BLaER1 (cell line): Measurements from ENCODE around the gene DPM2.
A peak's percentile ranks its signal among the peaks of the same experiment; 100 is the strongest.

Source experiments
- H3K27ac ChIP-seq: shearing (Covaris generic); formaldehyde crosslinking; 2 replicates; pipeline ENCODE4 v1.8.1; 2022
- H3K27me3 ChIP-seq: shearing (Covaris generic); formaldehyde crosslinking; 2 replicates; pipeline ENCODE4 v1.8.1; 2022
- H3K36me3 ChIP-seq: shearing (Covaris generic); formaldehyde crosslinking; 2 replicates; pipeline ENCODE4 v1.8.1; 2022
- H3K4me1 ChIP-seq: shearing (Covaris generic); formaldehyde crosslinking; 2 replicates; pipeline ENCODE4 v1.8.1; 2022
- H3K4me2 ChIP-seq: shearing (Covaris generic); formaldehyde crosslinking; 2 replicates; pipeline ENCODE4 v1.8.1; 2022
- H3K4me3 ChIP-seq: shearing (Covaris generic); formaldehyde crosslinking; 2 replicates; pipeline ENCODE4 v1.8.1; 2022
- H3K9ac ChIP-seq: shearing (Covaris generic); formaldehyde crosslinking; 2 replicates; pipeline ENCODE4 v1.8.1; 2022
- H3K9me3 ChIP-seq: shearing (Covaris generic); formaldehyde crosslinking; 2 replicates; pipeline ENCODE4 v1.8.1; 2022
- H4K20me1 ChIP-seq: shearing (Covaris generic); formaldehyde crosslinking; 2 replicates; pipeline ENCODE4 v1.8.1; 2022
- Cebpa-rat ChIP-seq: shearing (Covaris generic); IDR thresholded peaks from 2 replicates; pipeline ENCODE4 v1.8.1; 2022

DPM2 gene

DNA sequence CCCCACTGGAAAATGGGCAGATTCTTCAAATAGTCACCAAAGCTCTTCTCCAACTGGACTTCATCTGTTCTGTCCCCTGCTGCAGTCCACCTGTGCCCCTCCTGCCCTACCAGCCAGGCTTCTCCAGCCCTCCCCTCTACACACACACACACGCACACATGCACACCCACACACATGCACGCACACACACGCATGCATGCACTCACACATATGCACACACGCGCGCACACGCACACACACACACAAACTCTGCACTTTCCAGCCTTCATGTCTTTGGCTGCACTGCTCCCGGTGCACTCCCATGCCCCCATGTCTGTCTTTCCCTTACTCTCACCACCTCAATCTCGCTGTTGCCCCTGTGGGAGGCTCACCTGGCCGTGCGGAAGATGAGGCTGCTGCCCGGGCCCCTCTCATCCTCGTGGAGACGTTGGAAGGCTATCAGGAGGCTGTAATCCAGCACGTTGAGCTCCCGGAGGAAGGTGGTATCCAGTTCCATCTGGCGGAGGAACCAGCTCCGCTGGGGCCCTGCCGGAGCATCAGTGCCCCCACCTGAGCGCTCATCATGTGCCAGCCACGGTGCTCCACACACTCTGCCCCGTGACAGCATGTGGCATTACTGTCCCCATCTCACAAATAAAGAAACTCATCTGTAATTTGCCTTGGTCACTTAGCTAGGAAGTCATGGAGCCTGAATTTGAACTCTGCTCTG, 12.8 kb downstream of the DPM2 start:
- Histone ChIP-seq H3K36me3 (no peaks in the 10 kb centered on the region), H3K9ac (no peak overlapping the region), H3K4me2 (no peak overlapping the region), H3K27me3 (peaks cover 77% of the 10 kb centered on the region), H3K4me1 (peaks cover 36% of the 10 kb centered on the region), H3K4me3 (no peak overlapping the region), H4K20me1 (peaks cover 76% of the 10 kb centered on the region), H3K9me3 (no peaks in the 10 kb centered on the region), H3K27ac (no peak overlapping the region)
- TF ChIP-seq Cebpa-rat, result no peak

- no peak overlapping the region for H3K4me2 ChIP-seq
- H3K27me3 ChIP-seq, result peaks cover 65% of the 10 kb centered on the region
- no peak overlapping the region for H3K27ac ChIP-seq
- TF ChIP-seq Cebpa-rat, result no peak
- no peak overlapping the region for H3K4me3 ChIP-seq
- H3K4me1 ChIP-seq, result peaks cover 43% of the 10 kb centered on the region
- H4K20me1 ChIP-seq, result peaks cover 65% of the 10 kb centered on the region
- H3K9ac ChIP-seq, result no peak overlapping the region
- H3K9me3 ChIP-seq, result no peaks in the 10 kb centered on the region
- no peaks in the 10 kb centered on the region for H3K36me3 ChIP-seq
Measured at GRCh38 chr9:127923771-127924170, 13.9 kb downstream of the DPM2 start.

GRCh38 chr9:127923046-127923445, 14.6 kb downstream of the DPM2 start:
- Histone ChIP-seq H3K4me1 (peaks cover 51% of the 10 kb centered on the region), H3K9ac (no peak overlapping the region), H3K4me3 (no peak overlapping the region), H4K20me1 (peaks cover 58% of the 10 kb centered on the region), H3K4me2 (no peak overlapping the region), H3K27me3 (peaks cover 58% of the 10 kb centered on the region), H3K36me3 (no peaks in the 10 kb centered on the region), H3K27ac (no peak overlapping the region), H3K9me3 (no peaks in the 10 kb centered on the region)
- TF ChIP-seq Cebpa-rat, result no peak

DNA sequence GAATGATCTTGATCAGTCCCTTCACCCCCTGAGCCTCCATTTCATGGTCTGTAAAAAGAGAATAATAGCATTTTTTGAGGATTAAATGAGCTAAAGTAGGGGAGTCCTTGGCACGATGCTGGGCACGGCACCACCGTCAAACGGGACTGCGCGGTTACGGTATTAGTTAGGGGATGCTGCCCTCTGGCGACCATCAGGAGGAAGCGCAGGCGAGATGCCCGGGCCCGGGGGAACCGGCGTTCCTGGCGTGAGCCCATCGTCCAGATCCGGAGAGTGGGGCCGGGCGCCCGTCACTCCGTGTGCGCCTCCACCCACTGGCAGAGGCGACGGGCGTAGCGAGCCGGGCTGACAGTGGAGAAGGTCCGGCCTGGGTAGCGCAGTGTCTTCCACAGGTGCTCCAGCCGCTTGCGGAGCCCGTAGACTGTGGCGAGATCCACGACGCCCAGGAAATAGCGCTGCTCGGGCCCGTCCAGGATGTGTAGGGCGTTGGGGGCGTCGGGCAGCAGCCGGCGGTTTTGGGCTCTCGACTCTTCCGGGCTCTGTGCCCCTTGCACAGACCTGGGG, 16.0 kb downstream of the DPM2 start:
- Histone ChIP-seq H3K4me2 (peak overlapping the region; percentile 91), H3K4me1 (peaks cover 54% of the 10 kb centered on the region), H3K27ac (no peak overlapping the region), H3K9ac (0 out of 2 replicates have a peak overlapping the region, but pooled peaks have one; percentile 49), H4K20me1 (peaks cover 48% of the 10 kb centered on the region), H3K36me3 (no peaks in the 10 kb centered on the region), H3K27me3 (peaks cover 44% of the 10 kb centered on the region), H3K4me3 (peak overlapping the region; percentile 52; the same call in 1 of the 2 replicates), H3K9me3 (no peaks in the 10 kb centered on the region)
- TF ChIP-seq Cebpa-rat, result no peak

DNA sequence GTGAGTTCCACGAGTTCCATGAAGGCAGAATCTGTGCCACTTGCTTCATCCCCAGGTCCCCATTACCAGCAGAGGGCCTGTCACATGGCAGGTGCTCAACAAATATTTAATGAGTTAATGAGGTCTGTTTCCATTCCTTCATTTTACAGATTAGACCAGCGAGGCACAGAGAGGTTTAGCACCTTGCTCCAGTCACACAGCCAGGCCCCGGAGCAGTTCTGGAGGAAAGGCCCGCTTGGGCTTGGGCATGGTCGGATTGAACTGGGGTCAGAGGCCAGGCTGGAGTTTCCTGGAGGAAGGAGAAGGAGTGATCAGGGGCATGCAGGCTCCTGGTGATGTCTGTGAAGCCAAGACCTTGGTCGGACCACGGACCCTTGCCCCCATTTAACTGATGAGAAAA, 16.9 kb downstream of the DPM2 start:
- H4K20me1 ChIP-seq, result peaks cover 39% of the 10 kb centered on the region
- H3K4me3 ChIP-seq, result no peak overlapping the region
- no peaks in the 10 kb centered on the region for H3K9me3 ChIP-seq
- peak overlapping the region; percentile 91 for H3K4me2 ChIP-seq
- H3K27me3 ChIP-seq, result peaks cover 36% of the 10 kb centered on the region
- H3K36me3 ChIP-seq, result no peaks in the 10 kb centered on the region
- H3K9ac ChIP-seq, result no peak overlapping the region
- TF ChIP-seq Cebpa-rat, result no peak
- H3K4me1 ChIP-seq, result peaks cover 51% of the 10 kb centered on the region
- peak overlapping the region; percentile 7; the same call in 1 of the 2 replicates for H3K27ac ChIP-seq

DNA sequence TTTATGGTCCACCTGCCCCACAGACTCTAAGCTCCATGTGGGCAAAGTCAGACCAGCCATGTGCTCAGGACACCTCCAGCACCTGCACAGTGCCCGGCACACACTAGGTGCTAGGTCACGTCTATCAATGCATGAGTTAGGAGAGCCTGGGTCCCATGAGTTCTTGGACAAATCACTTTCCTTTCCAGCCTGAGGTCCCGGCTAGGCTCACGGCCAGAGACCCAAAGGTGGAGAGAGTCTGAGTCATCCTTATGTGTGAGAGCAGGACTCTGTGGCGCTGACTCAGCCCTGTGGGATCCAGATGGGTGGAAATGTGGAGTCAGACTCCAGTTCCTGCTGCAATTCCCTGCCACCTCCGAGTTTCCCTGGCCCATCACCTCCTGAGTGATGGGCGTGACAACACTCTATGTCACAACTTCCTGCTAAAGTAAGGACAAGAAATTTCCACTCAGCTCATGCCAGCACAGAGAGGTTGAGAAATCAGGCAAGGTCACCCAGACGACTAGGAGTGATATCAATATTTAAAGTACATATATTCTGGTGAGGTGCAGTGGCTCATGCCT, 18.3 kb downstream of the DPM2 start:
- TF ChIP-seq Cebpa-rat, result no peak
- H3K9me3 ChIP-seq, result no peaks in the 10 kb centered on the region
- peaks cover 31% of the 10 kb centered on the region; the same call in 1 of the 2 replicates for H4K20me1 ChIP-seq
- H3K9ac ChIP-seq, result peak overlapping the region; percentile 12; the same call in 1 of the 2 replicates
- peak overlapping the region; percentile 82 for H3K27ac ChIP-seq
- peaks cover 8% of the 10 kb centered on the region for H3K36me3 ChIP-seq
- peaks cover 21% of the 10 kb centered on the region; the same call in 1 of the 2 replicates for H3K27me3 ChIP-seq
- H3K4me3 ChIP-seq, result no peak overlapping the region
- peak overlapping the region; percentile 84 for H3K4me2 ChIP-seq
- H3K4me1 ChIP-seq, result peaks cover 64% of the 10 kb centered on the region

DNA sequence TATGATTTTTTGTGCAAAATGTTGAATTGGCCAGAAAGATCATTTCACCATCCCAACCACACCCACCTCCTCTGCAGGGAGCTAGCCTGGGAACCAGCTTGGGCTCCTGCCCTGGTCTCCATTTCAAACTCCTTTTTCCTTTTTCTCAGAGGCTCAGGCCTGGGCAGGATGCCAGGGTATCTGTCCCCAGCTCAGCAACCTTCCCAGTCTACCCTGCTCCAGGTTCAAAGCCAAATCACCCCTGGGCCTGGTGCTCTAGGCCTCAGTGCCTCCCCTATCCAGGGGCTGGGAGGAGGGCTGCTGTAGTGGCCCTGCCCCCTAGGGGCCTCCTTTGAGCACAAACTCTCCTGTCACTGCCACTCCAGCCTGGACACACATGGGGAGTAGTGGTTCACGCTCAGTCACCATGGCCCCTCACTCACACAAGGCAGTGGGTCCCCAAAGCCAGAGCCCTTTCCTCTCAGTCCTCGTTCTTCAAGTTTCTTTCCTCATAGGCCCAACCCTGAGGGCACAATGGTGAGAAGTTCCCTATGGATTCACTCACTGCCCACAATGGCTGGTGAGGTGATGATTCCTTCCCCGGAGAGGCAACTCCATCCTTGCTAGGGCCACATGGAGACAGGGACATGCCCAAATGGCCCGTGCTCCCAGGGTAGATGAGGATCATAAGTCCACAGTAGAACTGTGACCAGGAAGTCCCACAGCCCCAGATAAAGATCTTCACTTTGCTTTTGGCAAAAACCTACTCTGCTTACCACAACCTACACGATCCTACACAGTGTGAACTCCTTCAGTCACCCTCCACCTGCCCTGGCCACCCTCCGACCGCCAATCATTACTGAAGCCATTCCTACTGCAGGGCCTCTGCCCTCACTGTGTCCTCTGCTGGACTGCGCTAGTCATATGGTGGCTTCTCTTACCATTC, 19.2 kb downstream of the DPM2 start:
- Histone ChIP-seq H3K4me1 (peaks cover 73% of the 10 kb centered on the region), H3K27ac (peak overlapping the region; percentile 82), H4K20me1 (peaks cover 22% of the 10 kb centered on the region; the same call in 1 of the 2 replicates), H3K9me3 (no peaks in the 10 kb centered on the region), H3K9ac (peak overlapping the region; percentile 65), H3K4me3 (peak overlapping the region; percentile 94; the same call in 1 of the 2 replicates), H3K4me2 (peak overlapping the region; percentile 84), H3K27me3 (peaks cover 13% of the 10 kb centered on the region; the same call in 1 of the 2 replicates), H3K36me3 (peaks cover 16% of the 10 kb centered on the region)
- no peak for TF ChIP-seq Cebpa-rat

DNA sequence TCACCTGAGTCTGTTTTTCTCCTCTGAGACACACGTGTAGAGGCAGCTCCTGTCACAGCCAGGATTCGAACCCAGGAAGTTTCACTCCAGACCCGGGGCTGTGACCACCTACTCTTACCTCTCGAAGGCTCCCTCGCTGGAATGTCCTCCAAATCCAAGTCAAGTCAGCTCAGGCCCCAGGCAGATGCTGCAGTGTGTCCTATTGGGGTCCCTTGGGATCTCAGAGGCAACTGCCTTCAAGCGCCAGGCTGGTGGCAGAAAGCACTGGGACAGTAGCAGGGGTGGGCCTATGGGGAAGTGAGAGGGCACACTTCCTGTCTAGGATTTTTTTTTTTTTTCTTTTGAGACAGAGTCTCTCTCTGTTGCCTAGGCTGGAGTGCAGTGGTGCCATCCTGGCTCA, 20.1 kb downstream of the DPM2 start:
- Histone ChIP-seq H3K36me3 (peaks cover 25% of the 10 kb centered on the region), H3K9ac (peak overlapping the region; percentile 65), H3K4me1 (peaks cover 82% of the 10 kb centered on the region), H3K4me2 (peak overlapping the region; percentile 84), H3K9me3 (no peaks in the 10 kb centered on the region), H3K27ac (peak overlapping the region; percentile 82), H3K27me3 (peaks cover 6% of the 10 kb centered on the region; the same call in 1 of the 2 replicates), H4K20me1 (peaks cover 20% of the 10 kb centered on the region; the same call in 1 of the 2 replicates), H3K4me3 (peak overlapping the region; percentile 94)
- TF ChIP-seq Cebpa-rat, result no peak
